ENCODE results near the gene RAPGEF4.

The RAPGEF4 gene

DNA sequence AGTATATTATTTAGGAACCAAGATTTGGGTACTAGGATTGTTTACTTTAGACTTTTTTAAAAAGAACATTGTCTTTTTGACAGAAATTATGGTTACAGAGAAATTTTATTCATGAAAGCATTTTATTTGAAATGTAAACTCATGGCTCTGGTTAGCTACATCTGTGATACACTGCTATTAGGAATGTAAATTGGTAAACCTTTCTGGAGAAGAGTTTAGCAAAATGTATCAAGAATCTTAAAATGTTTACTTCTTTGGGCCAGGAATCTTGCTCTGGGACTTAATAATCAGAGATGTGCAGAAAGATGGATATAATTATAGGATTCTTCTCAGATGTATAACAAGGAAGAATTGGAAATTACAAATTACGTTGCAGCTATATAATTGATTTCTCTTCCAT is 359.7 kb downstream of the RAPGEF4 start:
- no peak for DNase-seq (ENCODE audit: low spot score)

DNA sequence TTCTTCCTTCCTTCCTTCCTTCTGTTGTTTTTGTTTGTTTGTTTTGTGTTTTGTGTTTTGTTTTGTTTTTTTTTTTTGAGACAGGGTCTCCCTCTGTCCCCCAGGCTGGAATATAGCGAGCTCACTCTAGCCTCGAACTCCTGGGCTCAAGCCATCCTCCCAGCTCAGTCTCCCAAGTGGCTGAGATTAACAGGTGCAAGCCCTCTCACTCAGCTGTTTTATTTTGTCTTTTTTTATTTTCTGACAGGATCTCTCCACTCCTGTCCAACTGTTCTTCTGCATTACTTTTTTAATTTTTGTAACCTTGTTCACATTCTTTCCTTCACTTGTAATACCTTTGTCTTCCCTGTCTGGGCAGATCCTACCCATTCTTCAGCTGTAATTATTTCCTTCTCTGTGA is 363.6 kb downstream of the RAPGEF4 start:
- no peak for DNase-seq (ENCODE audit: low spot score)

DNA sequence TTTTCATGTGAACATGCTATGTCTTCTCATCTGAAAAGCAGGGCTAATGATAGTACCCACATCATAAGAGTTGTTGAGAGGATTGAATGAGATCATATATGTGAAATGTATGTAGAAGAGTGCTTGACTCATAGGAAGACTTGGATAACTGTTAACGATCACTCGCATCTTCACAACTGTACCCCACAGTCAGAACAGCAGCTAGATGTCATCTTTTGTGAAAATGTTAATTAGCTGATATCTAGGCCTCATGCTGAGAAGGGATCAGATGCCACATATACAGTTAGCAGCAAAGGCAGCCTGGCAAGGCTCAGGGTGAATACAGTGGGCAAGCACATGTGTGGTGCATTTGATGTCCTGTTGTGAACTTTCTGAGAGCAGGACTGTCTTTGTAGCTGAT is 364.2 kb downstream of the RAPGEF4 start:
- no peak for DNase-seq (ENCODE audit: low spot score)

DNA sequence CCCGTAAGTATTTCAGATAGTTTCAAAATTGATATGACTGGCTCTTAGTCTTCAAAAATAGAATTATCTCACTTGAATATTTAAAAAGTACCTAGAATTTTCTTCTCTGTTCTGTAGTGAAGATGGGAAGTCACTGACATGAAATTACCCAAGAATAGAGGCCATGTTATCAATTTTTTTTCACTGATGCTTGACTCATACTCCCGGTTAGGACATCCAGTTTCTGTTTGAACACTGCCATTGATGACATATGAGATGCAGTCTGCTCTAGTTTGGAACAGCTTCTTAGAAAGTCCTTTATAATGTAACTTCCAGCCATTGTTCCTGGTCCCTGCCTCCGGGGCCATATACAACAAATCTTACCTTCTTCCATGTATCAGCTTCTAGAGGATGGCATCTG is 366.0 kb downstream of the RAPGEF4 start:
- DNase-seq (ENCODE audit: low spot score), result no peak

Data from RKO (cell line).